ENCODE measurements around the gene NRCAM. TPM values are rescaled to one million over a fixed set of nuclear protein-coding genes. Genes with fewer than 3 reads are reported as not detected.

Gene NRCAM
- total RNA-seq, 1 donor from 2014 or later = 0.26 TPM

GRCh38 chr7:108232076-108232475 lies 224.2 kb downstream of the NRCAM start:
- no peak for DNase-seq (ENCODE audit: low read depth)
- no peak for TF ChIP-seq CTCF (IDR thresholded peaks at IDR 0.05; ENCODE audit: insufficient read depth, low read length, severe bottlenecking)
- H3K4me3 ChIP-seq (ENCODE audit: low read depth, low read length) = no peak overlapping the region
- H3K27me3 ChIP-seq (ENCODE audit: control insufficient read depth, insufficient read depth, low read length) = no peaks in the 10 kb centered on the region
- H3K36me3 ChIP-seq (ENCODE audit: control insufficient read depth, insufficient read depth, low read length) = no peaks in the 10 kb centered on the region
- no peak for FAIRE-seq

DNA sequence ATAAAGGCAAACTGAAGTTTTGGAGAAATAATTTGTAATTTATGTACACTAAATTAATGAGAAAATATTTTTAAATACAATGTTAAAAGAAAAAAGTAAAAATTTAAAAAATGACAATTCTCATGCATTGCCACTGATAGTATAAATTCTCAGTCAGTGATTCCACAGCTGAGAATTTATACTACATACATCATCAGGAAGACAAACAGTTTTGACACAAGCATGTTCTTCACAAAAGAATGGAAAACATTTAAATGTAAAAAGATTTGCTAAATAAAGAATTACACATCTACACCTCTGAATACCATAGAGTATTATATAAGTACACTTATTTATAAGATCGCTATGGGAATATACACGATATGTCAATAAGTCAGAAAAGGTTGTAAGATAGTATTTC lies 225.0 kb downstream of the NRCAM start:
- no peak overlapping the region for H3K4me3 ChIP-seq (ENCODE audit: low read depth, low read length)
- FAIRE-seq = no peak
- no peaks in the 10 kb centered on the region for H3K36me3 ChIP-seq (ENCODE audit: control insufficient read depth, insufficient read depth, low read length)
- H3K27me3 ChIP-seq (ENCODE audit: control insufficient read depth, insufficient read depth, low read length) = no peaks in the 10 kb centered on the region
- no peak for DNase-seq (ENCODE audit: low read depth)
- TF ChIP-seq CTCF (IDR thresholded peaks at IDR 0.05; ENCODE audit: insufficient read depth, low read length, severe bottlenecking) = no peak

DNA sequence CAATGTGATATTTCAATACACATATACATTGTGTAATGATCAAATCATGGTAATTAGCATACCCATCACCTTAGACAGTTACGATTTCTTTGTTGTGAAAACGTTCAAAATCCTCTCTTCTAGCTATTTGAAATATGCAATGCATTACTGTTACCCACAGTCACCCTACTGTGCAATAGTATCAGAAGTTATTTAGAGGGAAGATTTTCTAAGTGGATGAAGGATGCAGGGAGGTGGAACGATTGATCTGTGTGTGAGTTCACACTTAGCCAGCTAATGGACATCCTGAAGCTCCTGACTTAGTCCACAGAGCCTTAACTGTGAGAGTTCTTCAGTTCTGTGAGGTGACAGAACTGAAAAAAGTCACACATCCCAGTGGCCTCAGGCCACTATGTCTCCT lies 228.9 kb downstream of the NRCAM start:
- no peak for TF ChIP-seq CTCF (IDR thresholded peaks at IDR 0.05; ENCODE audit: insufficient read depth, low read length, severe bottlenecking)
- H3K36me3 ChIP-seq (ENCODE audit: control insufficient read depth, insufficient read depth, low read length) = no peaks in the 10 kb centered on the region
- no peak overlapping the region for H3K4me3 ChIP-seq (ENCODE audit: low read depth, low read length)
- H3K27me3 ChIP-seq (ENCODE audit: control insufficient read depth, insufficient read depth, low read length) = no peaks in the 10 kb centered on the region
- FAIRE-seq (no peak), DNase-seq (ENCODE audit: low read depth) (no peak)

DNA sequence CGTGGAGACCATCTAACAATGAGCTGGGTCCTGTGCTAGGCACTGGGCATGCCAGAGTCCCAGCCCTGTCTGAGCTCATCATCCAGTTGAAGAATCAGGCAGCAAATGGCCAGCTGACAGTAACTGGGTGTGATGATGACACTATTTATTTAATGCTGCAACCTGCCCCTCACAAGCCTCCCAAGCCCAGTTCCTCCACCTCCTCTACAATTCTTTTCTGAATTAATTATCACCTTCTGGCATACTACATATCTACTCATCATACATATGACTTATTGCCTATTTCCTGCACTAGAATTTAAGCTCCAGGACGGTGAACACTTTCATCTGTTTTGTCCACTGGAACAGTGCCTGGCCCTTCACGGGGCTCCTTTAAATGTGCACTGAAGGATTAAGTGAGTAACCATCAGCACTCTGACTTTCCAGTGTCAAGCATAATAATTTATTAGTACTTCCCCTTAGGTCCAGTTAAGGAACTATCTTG lies 229.4 kb downstream of the NRCAM start:
- Histone ChIP-seq H3K27me3 (ENCODE audit: control insufficient read depth, insufficient read depth, low read length) (no peaks in the 10 kb centered on the region), H3K4me3 (ENCODE audit: low read depth, low read length) (no peak overlapping the region), H3K36me3 (ENCODE audit: control insufficient read depth, insufficient read depth, low read length) (no peaks in the 10 kb centered on the region)
- no peak for DNase-seq (ENCODE audit: low read depth)
- TF ChIP-seq CTCF (IDR thresholded peaks at IDR 0.05; ENCODE audit: insufficient read depth, low read length, severe bottlenecking) = no peak
- no peak for FAIRE-seq

DNA sequence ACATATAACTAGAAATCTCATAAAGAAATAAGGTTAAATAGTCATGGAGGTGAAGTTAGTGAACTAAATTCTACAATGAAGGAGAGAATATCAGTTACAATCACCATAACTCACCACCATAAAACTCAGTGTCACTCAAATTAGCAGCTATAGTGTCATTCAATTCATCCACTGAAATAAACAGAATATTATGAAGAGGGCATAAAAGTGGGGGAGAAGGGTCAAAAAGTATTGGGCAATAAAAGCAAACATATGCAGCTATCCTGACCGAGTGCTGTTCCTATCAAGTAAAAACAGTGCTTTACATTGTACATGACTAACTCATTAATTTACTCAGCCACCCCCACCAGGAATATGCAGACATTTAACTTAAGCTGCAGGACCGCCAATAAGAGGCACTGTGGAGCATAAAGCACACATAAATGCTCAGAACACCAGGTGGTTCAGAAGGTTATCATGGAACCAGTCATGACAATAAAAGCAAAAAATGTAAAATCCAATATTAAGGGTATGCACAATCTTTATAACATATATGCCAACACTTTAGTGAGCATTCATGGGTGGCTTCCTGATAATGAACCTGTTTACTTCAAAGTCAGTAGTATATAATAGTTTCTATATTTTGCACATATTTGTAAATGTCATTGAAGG lies 230.6 kb downstream of the NRCAM start:
- no peaks in the 10 kb centered on the region for H3K36me3 ChIP-seq (ENCODE audit: control insufficient read depth, insufficient read depth, low read length)
- TF ChIP-seq CTCF (IDR thresholded peaks at IDR 0.05; ENCODE audit: insufficient read depth, low read length, severe bottlenecking) = no peak
- DNase-seq (ENCODE audit: low read depth) (no peak), FAIRE-seq (no peak)
- no peak overlapping the region for H3K4me3 ChIP-seq (ENCODE audit: low read depth, low read length)
- no peaks in the 10 kb centered on the region for H3K27me3 ChIP-seq (ENCODE audit: control insufficient read depth, insufficient read depth, low read length)

- FAIRE-seq = no peak
- H3K36me3 ChIP-seq (ENCODE audit: control insufficient read depth, insufficient read depth, low read length) = no peaks in the 10 kb centered on the region
- no peak for TF ChIP-seq CTCF (IDR thresholded peaks at IDR 0.05; ENCODE audit: insufficient read depth, low read length, severe bottlenecking)
- H3K4me3 ChIP-seq (ENCODE audit: low read depth, low read length) = no peak overlapping the region
- no peaks in the 10 kb centered on the region for H3K27me3 ChIP-seq (ENCODE audit: control insufficient read depth, insufficient read depth, low read length)
- no peak for DNase-seq (ENCODE audit: low read depth)
These were observed 231.8 kb downstream of the NRCAM start for GRCh38 chr7:108224387-108224786.
